Spleen (tissue), 7 donors: ENCODE measurements around the gene CYGB.
A peak's percentile ranks its signal among the peaks of the same experiment; 100 is the strongest.

Experiments used
- CTCF ChIP-seq, 11 experiments: fragments of 200-600 bp in 7 of 11; fragments of 450-650 bp in 4 of 11; sonication (generic) in 4 of 11; IDR thresholded peaks in 8 of 11; conservative IDR thresholded peaks in 3 of 11; 1 replicate in 7 of 11; 2 replicates in 4 of 11; pipeline versions ENCODE4 v1.4.0 to v1.8.0; 2016 to 2021; ENCODE audit warnings: antibody characterized with exemption in 11 of 11, inconsistent platforms in 4 of 11, mild to moderate bottlenecking in 1 of 11
- POLR2A ChIP-seq, 3 donors: fragments of 450-650 bp; IDR thresholded peaks; one replicate each; pipeline ENCODE4 v1.5.1; 2017; ENCODE audit warnings: antibody characterized with exemption in 3 of 3, mild to moderate bottlenecking in 1 of 3
- POLR2AphosphoS5 ChIP-seq, 3 donors: sonication (generic); formaldehyde crosslinking; IDR thresholded peaks; one replicate each; pipeline ENCODE4 v1.5.1; 2017; ENCODE audit warnings: antibody characterized with exemption in 3 of 3
- donor health status: DM: no; HTN: no; CAD: no; lungs with moderate emphysema.
- donor health status: DM: no; HTN: no; CAD: no.
- donor health status: DM: no; HTN: no; CAD: no.

- TF ChIP-seq CTCF (IDR thresholded peaks at IDR 0.05 in 8 of 11, conservative IDR thresholded peaks at IDR 0.05 in 3 of 11) (no peak), POLR2A (IDR thresholded peaks at IDR 0.05) (no peak), POLR2AphosphoS5 (IDR thresholded peaks at IDR 0.05) (peak in 1 of 3 donors; percentile 52)
Measured at GRCh38 chr17:76495663-76496400, 41.7 kb downstream of the CYGB start.
